NCI-H1048 (cell line): ENCODE measurements around the gene CLDN4.
"Not testable (repeated sequence)": the region's sequence is repeated elsewhere in the genome, so short reads cannot be mapped to it uniquely, and the experiment has no call there.

Experiments
- DNase-seq: peaks from one replicate; lab custom pipeline; 2025; lab: John Stamatoyannopoulos, UW

The CLDN4 gene

DNA sequence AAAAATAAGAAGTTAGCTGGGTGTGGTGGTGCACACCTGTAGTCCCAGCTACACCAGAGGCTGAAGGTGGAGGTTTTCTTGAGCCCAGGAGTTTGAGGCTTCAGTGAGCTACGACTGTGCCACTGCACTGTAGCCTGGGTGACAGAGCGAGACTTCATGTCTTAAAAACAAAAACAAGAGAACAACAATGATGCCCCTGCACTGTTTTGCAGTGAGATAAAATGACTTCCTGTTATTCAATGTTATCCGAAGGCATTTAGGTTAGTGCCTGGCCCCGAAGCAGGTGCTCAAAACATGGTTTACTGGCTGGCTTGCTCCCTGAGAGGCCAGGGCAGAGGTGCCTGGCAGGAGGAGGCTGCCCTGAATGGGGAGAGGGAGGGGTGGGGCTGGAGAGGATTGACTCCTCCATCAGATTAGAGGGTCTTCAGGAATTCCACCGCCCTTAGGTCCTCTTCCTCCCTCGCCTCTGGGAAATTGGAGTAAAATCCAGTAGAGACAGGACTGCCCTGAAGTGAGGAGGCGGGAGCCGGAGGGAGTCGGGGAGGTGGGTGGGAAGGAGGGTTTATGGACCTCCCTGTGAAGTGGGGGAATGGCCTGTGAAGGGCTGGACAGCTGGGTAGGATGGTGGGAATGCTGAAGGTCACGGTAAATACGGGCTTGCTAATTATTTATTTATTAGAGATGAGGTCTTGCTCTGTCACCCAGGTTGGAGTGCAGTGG is 6.8 kb upstream of the CLDN4 start:
- no peak for DNase-seq

DNA sequence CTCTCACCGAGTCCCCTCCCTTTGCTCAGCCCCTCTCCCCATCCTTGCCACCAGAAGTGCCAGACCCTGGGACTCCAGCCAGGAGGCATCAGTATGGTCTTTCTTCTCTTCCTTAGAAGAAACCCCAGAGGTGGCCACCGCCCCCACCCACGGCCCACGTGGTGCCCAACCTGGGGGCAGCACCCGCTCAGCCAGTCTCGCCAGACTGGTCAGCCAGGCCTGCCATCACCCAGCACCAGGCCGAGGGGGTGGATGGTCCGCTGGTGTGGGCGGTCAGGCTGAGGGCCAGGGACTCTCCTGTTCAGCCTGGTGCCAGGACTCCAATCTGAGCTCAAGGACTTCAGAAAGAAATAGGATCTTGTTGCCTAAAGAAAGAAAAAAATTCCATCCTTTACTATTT is 5.8 kb upstream of the CLDN4 start:
- no peak for DNase-seq

GRCh38 chr7:73827567-73828106 is 3.2 kb upstream of the CLDN4 start:
- no peak for DNase-seq

- no peak for DNase-seq
Observed at GRCh38 chr7:73828107-73828803, 2.5 kb upstream of the CLDN4 start.

- DNase-seq = no peak
Observed at GRCh38 chr7:73828972-73829371, 1.8 kb upstream of the CLDN4 start.

DNA sequence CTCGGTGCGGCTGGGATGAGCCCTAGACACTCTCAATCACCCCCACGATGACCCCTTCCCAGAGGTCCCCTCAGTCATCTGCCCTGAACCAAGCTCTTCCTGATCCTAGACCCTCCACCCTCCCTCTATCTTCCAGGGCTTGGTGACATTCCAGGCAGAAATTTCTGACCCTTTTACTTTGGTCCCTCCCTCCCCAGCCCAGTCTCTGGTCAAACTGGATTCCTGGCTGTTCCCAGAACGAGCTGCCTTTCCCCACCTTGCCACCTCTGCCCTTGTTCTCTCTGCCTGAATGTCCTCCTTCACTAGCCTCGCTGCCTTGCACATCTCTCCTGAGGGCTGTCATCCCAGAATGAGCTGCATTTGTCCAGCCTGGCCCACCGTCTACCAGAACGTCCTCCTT is 1.3 kb upstream of the CLDN4 start:
- no peak for DNase-seq

GRCh38 chr7:73829921-73830680 is 695 bp upstream of the CLDN4 start:
- no peak for DNase-seq

DNA sequence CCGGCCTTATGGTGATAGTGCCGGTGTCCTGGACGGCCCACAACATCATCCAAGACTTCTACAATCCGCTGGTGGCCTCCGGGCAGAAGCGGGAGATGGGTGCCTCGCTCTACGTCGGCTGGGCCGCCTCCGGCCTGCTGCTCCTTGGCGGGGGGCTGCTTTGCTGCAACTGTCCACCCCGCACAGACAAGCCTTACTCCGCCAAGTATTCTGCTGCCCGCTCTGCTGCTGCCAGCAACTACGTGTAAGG is 713 bp downstream of the CLDN4 start:
- no peak for DNase-seq

GRCh38 chr7:73831834-73832651 is 1.2 kb downstream of the CLDN4 start:
- DNase-seq = peak; percentile 60

DNA sequence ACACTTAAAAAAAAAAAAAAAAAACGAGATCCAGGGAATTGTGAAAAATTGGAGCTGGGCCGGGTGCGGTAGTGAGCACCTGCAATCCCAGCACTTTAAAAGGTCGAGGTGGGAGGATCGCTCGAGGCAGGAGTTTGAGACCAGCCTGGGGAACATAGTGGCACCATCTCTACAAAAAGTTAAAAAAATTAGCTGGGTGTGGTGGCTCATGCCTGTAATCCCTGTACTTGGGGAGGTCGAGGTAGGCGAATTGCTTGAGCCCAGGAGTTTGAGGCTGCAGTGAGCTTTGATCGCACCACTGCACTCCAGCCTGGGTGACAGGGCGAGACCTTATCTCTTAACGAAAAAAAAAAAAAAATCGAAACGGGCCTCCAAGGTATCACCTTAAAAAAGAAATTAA is 2.0 kb downstream of the CLDN4 start:
- no peak for DNase-seq

DNA sequence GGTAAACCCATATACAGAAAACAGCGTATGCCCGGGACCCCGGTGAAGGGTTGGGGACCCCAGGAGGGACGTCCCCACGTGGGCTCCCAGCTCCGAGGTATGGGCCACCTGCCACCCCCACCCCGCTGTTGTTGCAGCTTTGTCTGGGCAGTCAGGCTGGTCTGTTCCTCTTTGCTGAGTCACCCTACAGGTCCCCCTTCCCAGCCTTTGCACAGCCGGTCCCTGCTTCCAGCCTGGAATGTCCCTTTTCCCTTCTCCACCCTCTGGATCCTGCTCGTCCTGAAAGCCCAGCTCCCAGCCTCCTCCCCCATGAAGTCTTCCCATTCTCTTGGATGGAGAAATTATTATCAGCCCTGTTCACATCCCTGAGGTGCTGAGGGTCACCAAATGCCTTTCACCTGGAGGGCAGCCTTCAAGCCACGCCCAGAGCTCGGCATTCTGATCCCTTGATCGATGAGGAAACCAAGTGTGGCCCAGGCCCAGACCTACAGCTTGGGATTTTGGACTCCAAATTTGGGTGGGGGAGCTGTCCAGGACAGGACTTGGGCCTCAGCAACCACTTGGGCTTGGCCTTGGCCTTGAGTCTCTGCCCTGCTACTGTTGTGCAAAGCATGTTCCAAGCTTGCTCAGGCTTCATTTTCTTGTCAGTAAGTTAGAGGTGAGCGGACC is 2.6 kb downstream of the CLDN4 start:
- DNase-seq = no peak

DNA sequence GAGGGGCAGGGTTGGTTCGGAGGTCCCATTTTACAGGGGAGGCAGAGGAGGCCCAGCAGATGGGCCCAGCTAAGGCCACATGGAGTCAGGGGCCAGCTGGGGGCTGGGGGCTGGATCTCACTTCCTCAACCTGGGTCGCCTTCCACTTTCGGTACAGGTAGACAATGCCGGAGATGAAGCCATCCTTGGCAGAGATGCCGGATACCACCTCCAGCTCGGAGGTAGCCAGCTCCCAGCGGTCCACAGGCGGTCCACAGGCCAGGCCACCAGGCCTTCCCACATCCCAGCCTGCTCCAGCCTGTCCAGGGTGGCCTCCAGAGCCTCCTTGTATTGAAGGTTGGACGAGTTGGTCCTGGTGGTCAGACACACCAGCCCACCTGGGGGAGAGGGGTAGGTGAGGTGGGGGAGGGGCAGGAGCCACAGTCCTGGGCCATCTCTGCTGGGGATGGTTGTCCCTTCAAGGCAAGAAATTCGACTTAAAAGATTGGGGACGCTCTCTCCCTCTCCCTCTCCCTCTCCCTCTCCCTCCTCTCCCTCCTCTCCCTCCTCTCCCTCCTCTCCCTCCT is 3.9 kb downstream of the CLDN4 start:
- DNase-seq = no peak

- not testable (repeated sequence) for DNase-seq
Observed at GRCh38 chr7:73837167-73837566, 6.4 kb downstream of the CLDN4 start.

- no peak for DNase-seq
Observed at GRCh38 chr7:73838642-73839041, 7.8 kb downstream of the CLDN4 start.

- DNase-seq = no peak
Observed at GRCh38 chr7:73839290-73839689, 8.5 kb downstream of the CLDN4 start.

GRCh38 chr7:73839743-73840714 is 9.2 kb downstream of the CLDN4 start:
- no peak for DNase-seq

DNA sequence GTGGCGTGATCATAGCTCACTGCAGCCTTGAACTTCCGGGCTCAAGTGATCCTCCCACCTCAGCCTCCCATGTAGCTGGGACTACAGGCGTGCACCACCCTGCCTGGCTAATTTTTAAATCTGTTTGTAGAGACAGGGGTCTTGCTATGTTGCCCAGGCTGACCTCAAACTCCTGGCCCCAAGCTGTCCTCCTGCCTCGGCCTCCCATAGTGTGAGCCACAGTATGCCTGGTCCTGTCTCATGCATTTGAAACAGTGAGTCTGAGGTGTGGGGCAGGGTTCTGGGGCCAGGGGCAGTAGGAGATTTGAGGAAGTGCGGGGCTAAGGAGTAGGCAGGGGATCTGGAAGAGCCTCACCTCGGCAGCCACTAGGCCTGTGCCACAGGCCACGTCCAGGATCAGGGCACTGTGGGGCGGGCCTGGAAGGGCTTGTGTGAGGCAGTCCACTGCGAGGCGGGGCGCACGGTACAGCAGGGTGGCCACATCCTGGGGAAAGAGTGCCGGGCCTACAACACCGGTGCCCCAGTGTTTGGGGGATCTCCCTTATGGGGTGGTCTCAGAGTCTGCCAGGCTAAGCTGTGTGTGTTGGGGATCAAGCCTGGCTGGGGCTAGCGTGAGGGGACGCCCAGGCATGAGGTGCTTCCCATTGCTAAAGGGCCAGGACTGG is 10.1 kb downstream of the CLDN4 start:
- no peak for DNase-seq

- DNase-seq = no peak
Observed at GRCh38 chr7:73841689-73842066, 10.9 kb downstream of the CLDN4 start.
